ENCODE results near the gene MICAL2.

Gene MICAL2

GRCh38 chr11:12137005-12137690 is 26.8 kb downstream of the MICAL2 start:
- H2BK12ac ChIP-seq (ENCODE audit: low read length): no peak overlapping the region
- no peak overlapping the region for H3K4ac ChIP-seq (ENCODE audit: low read depth, low read length)
- H3K23ac ChIP-seq (ENCODE audit: low read length): no peak overlapping the region
- no peak overlapping the region for H4K12ac ChIP-seq (ENCODE audit: low read depth, low read length)
- WGBS (ENCODE audit: extremely low coverage, insufficient coverage, insufficient read length): no CpG with 5 or more reads among the region's 12 CpGs
- peaks cover 10 to 11% of the 10 kb centered on the region in 2 experiments for H3K4me1 ChIP-seq (ENCODE audit: control insufficient read depth in 1 of 2, insufficient read depth in 2 of 2, low read length in 2 of 2)
- H3K36me3 ChIP-seq (ENCODE audit: control insufficient read depth in 1 of 2, insufficient read depth in 2 of 2, low read length in 2 of 2): peaks cover 2 to 6% of the 10 kb centered on the region in 2 experiments
- H2AFZ ChIP-seq (ENCODE audit: insufficient read depth, low read length, poor library complexity): no peak overlapping the region
- no peaks in the 10 kb centered on the region for H3K79me2 ChIP-seq (ENCODE audit: control insufficient read depth, insufficient read depth, low read length, poor library complexity)
- no peak overlapping the region for H3K18ac ChIP-seq (ENCODE audit: low read length)
- H3K14ac ChIP-seq (ENCODE audit: low read length): no peak overlapping the region
- H2BK5ac ChIP-seq (ENCODE audit: low read depth, low read length, poor library complexity): no peak overlapping the region
- H2BK120ac ChIP-seq (ENCODE audit: insufficient read depth, low read length, poor library complexity): no peak overlapping the region
- H3K9me3 ChIP-seq (ENCODE audit: insufficient read depth, low read depth, low read length): no peaks in the 10 kb centered on the region
- no peaks in the 10 kb centered on the region for H3K79me1 ChIP-seq (ENCODE audit: low read length)
- H3K27ac ChIP-seq (ENCODE audit: low read depth, low read length): no peak overlapping the region
- H3K4me3 ChIP-seq (ENCODE audit: low read depth, low read length): no peak overlapping the region
- H3K4me2 ChIP-seq (ENCODE audit: low read length): no peak overlapping the region
- peak in 1 of 2 donors; percentile 68 for DNase-seq
- no peak overlapping the region for H3K9ac ChIP-seq (ENCODE audit: low read length)
- no peak overlapping the region for H4K91ac ChIP-seq (ENCODE audit: low read depth, low read length)
- no peak overlapping the region for H4K8ac ChIP-seq (ENCODE audit: low read depth, low read length)
- H2AK5ac ChIP-seq (ENCODE audit: low read length): no peak overlapping the region
- no peaks in the 10 kb centered on the region for H3K27me3 ChIP-seq (ENCODE audit: insufficient read depth, low read length)

GRCh38 chr11:12137938-12138731 is 27.7 kb downstream of the MICAL2 start:
- Histone ChIP-seq H3K4ac (ENCODE audit: low read depth, low read length) (no peak overlapping the region), H3K4me3 (ENCODE audit: low read depth, low read length) (no peak overlapping the region), H4K12ac (ENCODE audit: low read depth, low read length) (no peak overlapping the region), H3K79me2 (ENCODE audit: control insufficient read depth, insufficient read depth, low read length, poor library complexity) (no peaks in the 10 kb centered on the region), H2BK120ac (ENCODE audit: insufficient read depth, low read length, poor library complexity) (no peak overlapping the region), H3K4me1 (ENCODE audit: control insufficient read depth in 1 of 2, insufficient read depth in 2 of 2, low read length in 2 of 2) (peaks cover 15 to 16% of the 10 kb centered on the region in 2 experiments), H3K36me3 (ENCODE audit: control insufficient read depth in 1 of 2, insufficient read depth in 2 of 2, low read length in 2 of 2) (peaks cover 2 to 6% of the 10 kb centered on the region in 2 experiments), H3K27me3 (ENCODE audit: insufficient read depth, low read length) (no peaks in the 10 kb centered on the region), H3K27ac (ENCODE audit: low read depth, low read length) (no peak overlapping the region), H3K18ac (ENCODE audit: low read length) (no peak overlapping the region), H3K23ac (ENCODE audit: low read length) (no peak overlapping the region), H3K9ac (ENCODE audit: low read length) (no peak overlapping the region), H2BK5ac (ENCODE audit: low read depth, low read length, poor library complexity) (no peak overlapping the region), H2BK12ac (ENCODE audit: low read length) (no peak overlapping the region), H3K79me1 (ENCODE audit: low read length) (peaks cover 5% of the 10 kb centered on the region), H3K4me2 (ENCODE audit: low read length) (no peak overlapping the region), H2AK5ac (ENCODE audit: low read length) (no peak overlapping the region), H2AFZ (ENCODE audit: insufficient read depth, low read length, poor library complexity) (no peak overlapping the region), H4K91ac (ENCODE audit: low read depth, low read length) (no peak overlapping the region), H3K9me3 (ENCODE audit: insufficient read depth, low read depth, low read length) (no peaks in the 10 kb centered on the region), H4K8ac (ENCODE audit: low read depth, low read length) (no peak overlapping the region), H3K14ac (ENCODE audit: low read length) (no peak overlapping the region)
- DNase-seq: peak in 1 of 2 donors; percentile 32
- no CpG with 5 or more reads among the region's 13 CpGs for WGBS (ENCODE audit: extremely low coverage, insufficient coverage, insufficient read length)

GRCh38 chr11:12139144-12139881 is 28.9 kb downstream of the MICAL2 start:
- Histone ChIP-seq H3K79me2 (ENCODE audit: control insufficient read depth, insufficient read depth, low read length, poor library complexity) (no peaks in the 10 kb centered on the region), H4K91ac (ENCODE audit: low read depth, low read length) (no peak overlapping the region), H3K14ac (ENCODE audit: low read length) (no peak overlapping the region), H4K8ac (ENCODE audit: low read depth, low read length) (no peak overlapping the region), H2BK5ac (ENCODE audit: low read depth, low read length, poor library complexity) (no peak overlapping the region), H3K27me3 (ENCODE audit: insufficient read depth, low read length) (no peaks in the 10 kb centered on the region), H3K27ac (ENCODE audit: low read depth, low read length) (no peak overlapping the region), H2BK120ac (ENCODE audit: insufficient read depth, low read length, poor library complexity) (no peak overlapping the region), H3K4me3 (ENCODE audit: low read depth, low read length) (no peak overlapping the region), H2AK5ac (ENCODE audit: low read length) (no peak overlapping the region), H3K23ac (ENCODE audit: low read length) (no peak overlapping the region), H2BK12ac (ENCODE audit: low read length) (peak overlapping the region; percentile 38), H3K4me2 (ENCODE audit: low read length) (no peak overlapping the region), H3K4ac (ENCODE audit: low read depth, low read length) (no peak overlapping the region), H3K18ac (ENCODE audit: low read length) (no peak overlapping the region), H3K9me3 (ENCODE audit: insufficient read depth, low read depth, low read length) (no peaks in the 10 kb centered on the region), H3K36me3 (ENCODE audit: control insufficient read depth in 1 of 2, insufficient read depth in 2 of 2, low read length in 2 of 2) (peaks cover 2 to 6% of the 10 kb centered on the region in 2 experiments), H3K9ac (ENCODE audit: low read length) (no peak overlapping the region), H3K4me1 (ENCODE audit: control insufficient read depth in 1 of 2, insufficient read depth in 2 of 2, low read length in 2 of 2) (peaks cover 21 to 23% of the 10 kb centered on the region in 2 experiments), H3K79me1 (ENCODE audit: low read length) (peaks cover 5% of the 10 kb centered on the region), H2AFZ (ENCODE audit: insufficient read depth, low read length, poor library complexity) (no peak overlapping the region), H4K12ac (ENCODE audit: low read depth, low read length) (no peak overlapping the region)
- no CpG with 5 or more reads among the region's 12 CpGs for WGBS (ENCODE audit: extremely low coverage, insufficient coverage, insufficient read length)
- DNase-seq: peak in 1 of 2 donors; percentile 43

GRCh38 chr11:12140186-12140793 is 29.9 kb downstream of the MICAL2 start:
- no peak overlapping the region for H4K8ac ChIP-seq (ENCODE audit: low read depth, low read length)
- no peak overlapping the region for H2BK5ac ChIP-seq (ENCODE audit: low read depth, low read length, poor library complexity)
- peaks cover 23 to 26% of the 10 kb centered on the region in 2 experiments for H3K4me1 ChIP-seq (ENCODE audit: control insufficient read depth in 1 of 2, insufficient read depth in 2 of 2, low read length in 2 of 2)
- H3K4me2 ChIP-seq (ENCODE audit: low read length): no peak overlapping the region
- no peak overlapping the region for H3K18ac ChIP-seq (ENCODE audit: low read length)
- H3K27me3 ChIP-seq (ENCODE audit: insufficient read depth, low read length): no peaks in the 10 kb centered on the region
- H2BK12ac ChIP-seq (ENCODE audit: low read length): no peak overlapping the region
- H3K27ac ChIP-seq (ENCODE audit: low read depth, low read length): no peak overlapping the region
- no peaks in the 10 kb centered on the region for H3K9me3 ChIP-seq (ENCODE audit: insufficient read depth, low read depth, low read length)
- no peak overlapping the region for H2AFZ ChIP-seq (ENCODE audit: insufficient read depth, low read length, poor library complexity)
- peak; percentile 65 to 76 for DNase-seq
- no peak overlapping the region for H3K4ac ChIP-seq (ENCODE audit: low read depth, low read length)
- H3K79me2 ChIP-seq (ENCODE audit: control insufficient read depth, insufficient read depth, low read length, poor library complexity): no peaks in the 10 kb centered on the region
- H3K36me3 ChIP-seq (ENCODE audit: control insufficient read depth in 1 of 2, insufficient read depth in 2 of 2, low read length in 2 of 2): peaks cover 2 to 6% of the 10 kb centered on the region in 2 experiments
- WGBS (ENCODE audit: extremely low coverage, insufficient coverage, insufficient read length): no CpG with 5 or more reads among the region's 3 CpGs
- H3K14ac ChIP-seq (ENCODE audit: low read length): no peak overlapping the region
- H4K91ac ChIP-seq (ENCODE audit: low read depth, low read length): no peak overlapping the region
- no peak overlapping the region for H3K9ac ChIP-seq (ENCODE audit: low read length)
- H4K12ac ChIP-seq (ENCODE audit: low read depth, low read length): no peak overlapping the region
- H2AK5ac ChIP-seq (ENCODE audit: low read length): no peak overlapping the region
- H3K79me1 ChIP-seq (ENCODE audit: low read length): peaks cover 5% of the 10 kb centered on the region
- no peak overlapping the region for H3K23ac ChIP-seq (ENCODE audit: low read length)
- no peak overlapping the region for H2BK120ac ChIP-seq (ENCODE audit: insufficient read depth, low read length, poor library complexity)
- no peak overlapping the region for H3K4me3 ChIP-seq (ENCODE audit: low read depth, low read length)

Measured in trophoblast cell (in vitro differentiated cells and primary cell).